Measurements from ENCODE around the gene QKI.
"Not testable (repeated sequence)": the region's sequence is repeated elsewhere in the genome, so short reads cannot be mapped to it uniquely, and the experiment has no call there.

The QKI gene

GRCh38 chr6:163377561-163377960 is 37.0 kb upstream of the QKI start:
- DNase-seq (ENCODE audit: low read depth), result no peak
- TF ChIP-seq MAX (IDR thresholded peaks at IDR 0.05; ENCODE audit: low read depth, low read length), result no peak
- TF ChIP-seq MYC (IDR thresholded peaks at IDR 0.05; ENCODE audit: low read depth, low read length), result no peak
- no peak for TF ChIP-seq CTCF (IDR thresholded peaks at IDR 0.05; ENCODE audit: low read depth, low read length)
- TF ChIP-seq POLR2A (IDR thresholded peaks at IDR 0.05; ENCODE audit: extremely low read depth, insufficient read length), result no peak
- H3K4me3 ChIP-seq (ENCODE audit: low read depth, low read length), result no peak overlapping the region

- TF ChIP-seq MAX (IDR thresholded peaks at IDR 0.05; ENCODE audit: low read depth, low read length) (no peak), POLR2A (IDR thresholded peaks at IDR 0.05; ENCODE audit: extremely low read depth, insufficient read length) (no peak), CTCF (IDR thresholded peaks at IDR 0.05; ENCODE audit: low read depth, low read length) (no peak), MYC (IDR thresholded peaks at IDR 0.05; ENCODE audit: low read depth, low read length) (no peak)
- DNase-seq (ENCODE audit: low read depth), result no peak
- no peak overlapping the region for H3K4me3 ChIP-seq (ENCODE audit: low read depth, low read length)
Measured at GRCh38 chr6:163380216-163380615, 34.3 kb upstream of the QKI start.

- H3K4me3 ChIP-seq (ENCODE audit: low read depth, low read length), result no peak overlapping the region
- TF ChIP-seq POLR2A (IDR thresholded peaks at IDR 0.05; ENCODE audit: extremely low read depth, insufficient read length) (no peak), CTCF (IDR thresholded peaks at IDR 0.05; ENCODE audit: low read depth, low read length) (no peak), MAX (IDR thresholded peaks at IDR 0.05; ENCODE audit: low read depth, low read length) (no peak), MYC (IDR thresholded peaks at IDR 0.05; ENCODE audit: low read depth, low read length) (no peak)
- no peak for DNase-seq (ENCODE audit: low read depth)
Measured at GRCh38 chr6:163381118-163381756, 33.3 kb upstream of the QKI start.

DNA sequence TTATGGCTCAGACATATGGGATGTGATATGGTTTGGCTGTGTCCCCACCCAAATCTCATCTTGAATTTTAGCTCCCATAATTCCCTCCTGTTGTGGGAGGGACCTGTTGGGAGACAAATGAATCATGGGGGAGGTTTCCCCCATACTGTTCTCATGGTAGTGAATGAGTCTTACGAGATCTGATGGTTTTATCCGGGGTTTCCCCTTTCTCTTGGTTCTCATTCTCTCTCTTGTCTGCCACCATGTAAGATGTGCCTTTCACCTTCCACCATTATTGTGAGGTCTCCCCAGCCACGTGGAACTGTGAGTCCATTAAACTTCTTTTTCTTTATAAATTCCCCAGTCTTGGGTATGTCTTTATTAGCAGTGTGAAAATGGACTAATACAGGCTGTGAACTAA is 31.1 kb upstream of the QKI start:
- H3K4me3 ChIP-seq (ENCODE audit: low read depth, low read length); DNase-seq (ENCODE audit: low read depth): not testable (repeated sequence)

DNA sequence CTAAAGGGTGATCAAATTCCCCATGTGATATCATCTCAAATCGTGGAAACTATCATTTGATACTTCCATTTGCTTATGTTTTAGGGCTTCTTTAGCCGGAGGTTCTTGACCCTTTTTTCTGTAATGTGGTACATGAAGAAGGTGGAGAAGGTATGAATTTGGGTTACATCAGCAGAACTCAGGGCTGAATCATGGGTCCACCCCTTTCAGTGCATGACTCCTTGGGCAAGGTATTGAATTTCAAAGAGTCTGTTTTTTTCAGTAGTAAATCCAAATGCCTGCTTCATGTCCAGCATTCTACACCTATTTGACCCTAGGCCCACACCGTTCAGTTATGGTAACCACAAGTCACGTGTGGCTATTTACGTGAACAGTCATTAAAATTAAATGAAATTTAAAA is 30.6 kb upstream of the QKI start:
- TF ChIP-seq CTCF (IDR thresholded peaks at IDR 0.05; ENCODE audit: low read depth, low read length) (no peak), POLR2A (IDR thresholded peaks at IDR 0.05; ENCODE audit: extremely low read depth, insufficient read length) (no peak), MYC (IDR thresholded peaks at IDR 0.05; ENCODE audit: low read depth, low read length) (no peak), MAX (IDR thresholded peaks at IDR 0.05; ENCODE audit: low read depth, low read length) (no peak)
- H3K4me3 ChIP-seq (ENCODE audit: low read depth, low read length), result no peak overlapping the region
- DNase-seq (ENCODE audit: low read depth), result no peak

DNA sequence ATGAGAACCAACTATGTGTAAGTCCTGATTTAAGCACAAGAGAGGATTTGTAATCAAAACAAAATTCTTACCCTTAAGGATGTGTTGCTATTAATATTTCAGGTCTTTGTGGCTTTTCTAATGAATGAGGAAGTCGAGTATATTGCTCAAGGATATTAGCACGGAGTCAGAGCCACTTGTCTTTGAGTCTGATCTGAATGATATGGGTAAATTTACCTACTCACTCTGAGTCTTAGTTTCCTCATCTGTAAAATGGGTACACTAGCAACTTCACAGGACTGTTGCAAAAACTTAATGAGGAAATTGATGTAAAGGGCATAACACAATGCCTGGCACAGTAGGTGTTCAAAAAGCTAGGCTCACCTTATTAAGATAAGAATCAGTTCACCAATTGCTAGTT is 30.0 kb upstream of the QKI start:
- DNase-seq (ENCODE audit: low read depth), result peak; percentile 40
- no peak overlapping the region for H3K4me3 ChIP-seq (ENCODE audit: low read depth, low read length)
- TF ChIP-seq POLR2A (IDR thresholded peaks at IDR 0.05; ENCODE audit: extremely low read depth, insufficient read length) (no peak), MAX (IDR thresholded peaks at IDR 0.05; ENCODE audit: low read depth, low read length) (no peak), CTCF (IDR thresholded peaks at IDR 0.05; ENCODE audit: low read depth, low read length) (no peak), MYC (IDR thresholded peaks at IDR 0.05; ENCODE audit: low read depth, low read length) (no peak)

GRCh38 chr6:163385503-163385902 is 29.0 kb upstream of the QKI start:
- DNase-seq (ENCODE audit: low read depth), result not testable (repeated sequence)

More at GRCh38 chr6:163385503-163385902, 29.0 kb upstream of the QKI start:
- H3K4me3 ChIP-seq (ENCODE audit: low read depth, low read length), result not testable (repeated sequence)
